Parathyroid adenoma (tissue), 2 donors: ENCODE measurements around the gene CARM1.
"Not testable (repeated sequence)": the region's sequence is repeated elsewhere in the genome, so short reads cannot be mapped to it uniquely, and the experiment has no call there.

Source experiments
- H2AFZ ChIP-seq: fragments of 300-600 bp; sonication (generic); one replicate; pipeline ENCODE4 v1.7.0; 2017; ENCODE audit warnings: antibody characterized with exemption, mild to moderate bottlenecking
- H3K27ac ChIP-seq: fragments of 300-600 bp; sonication (generic); one replicate; pipeline ENCODE4 v1.7.0; 2017
- H3K27me3 ChIP-seq: fragments of 300-600 bp; sonication (generic); one replicate; pipeline ENCODE4 v1.7.0; 2017; ENCODE audit warnings: low read length; ENCODE audit not compliant: control insufficient read depth, insufficient read depth
- H3K36me3 ChIP-seq: fragments of 300-600 bp; sonication (generic); one replicate; pipeline ENCODE4 v1.7.0; 2017; ENCODE audit warnings: low read length; ENCODE audit not compliant: control insufficient read depth, insufficient read depth
- H3K4me1 ChIP-seq: fragments of 300-600 bp; sonication (generic); one replicate; pipeline ENCODE4 v1.7.0; 2017; ENCODE audit warnings: control low read depth
- H3K4me2 ChIP-seq: fragments of 300-600 bp; sonication (generic); one replicate; pipeline ENCODE4 v1.7.0; 2017; ENCODE audit warnings: low read length
- H3K4me3 ChIP-seq: fragments of 300-600 bp; sonication (generic); one replicate; pipeline ENCODE4 v1.7.0; 2017; ENCODE audit warnings: low read depth, low read length
- H3K79me2 ChIP-seq: fragments of 300-600 bp; sonication (generic); one replicate; pipeline ENCODE4 v1.7.0; 2017; ENCODE audit warnings: control low read depth
- H3K9ac ChIP-seq: fragments of 300-600 bp; sonication (generic); one replicate; pipeline ENCODE4 v1.7.0; 2017; ENCODE audit warnings: mild to moderate bottlenecking
- H3K9me3 ChIP-seq: fragments of 300-600 bp; sonication (generic); one replicate; pipeline ENCODE4 v1.7.0; 2017; ENCODE audit warnings: low read length; ENCODE audit not compliant: control insufficient read depth
- CTCF ChIP-seq: fragments of 300-600 bp; sonication (generic); IDR thresholded peaks from one replicate; pipeline ENCODE4 v1.7.0; 2017; ENCODE audit warnings: antibody characterized with exemption, mild to moderate bottlenecking
- donor health status: primary hyperparathyroidism.

CARM1 gene

GRCh38 chr19:10936661-10937084 lies 65.3 kb downstream of the CARM1 start:
- H3K27ac ChIP-seq: no peak overlapping the region
- peak; percentile 60 for TF ChIP-seq CTCF
- H3K4me1 ChIP-seq: no peaks in the 10 kb centered on the region
- peak overlapping the region; percentile 63 for H2AFZ ChIP-seq
- peaks cover 40% of the 10 kb centered on the region for H3K79me2 ChIP-seq
- H3K4me3 ChIP-seq: no peak overlapping the region
- no peaks in the 10 kb centered on the region for H3K36me3 ChIP-seq
- H3K27me3 ChIP-seq: no peaks in the 10 kb centered on the region
- H3K4me2 ChIP-seq: no peak overlapping the region
- H3K9me3 ChIP-seq: no peaks in the 10 kb centered on the region
- H3K9ac ChIP-seq: no peak overlapping the region

GRCh38 chr19:10941649-10942048 lies 70.3 kb downstream of the CARM1 start:
- not testable (repeated sequence) for H2AFZ ChIP-seq, H3K9me3 ChIP-seq, H3K36me3 ChIP-seq, H3K79me2 ChIP-seq, H3K4me2 ChIP-seq, H3K27me3 ChIP-seq, H3K4me1 ChIP-seq, H3K9ac ChIP-seq, H3K4me3 ChIP-seq, H3K27ac ChIP-seq

GRCh38 chr19:10943412-10943811 lies 72.1 kb downstream of the CARM1 start:
- H3K4me2 ChIP-seq, H3K4me1 ChIP-seq, H3K79me2 ChIP-seq, H3K36me3 ChIP-seq, H3K27me3 ChIP-seq, H2AFZ ChIP-seq, H3K27ac ChIP-seq, H3K9ac ChIP-seq, H3K9me3 ChIP-seq, H3K4me3 ChIP-seq: not testable (repeated sequence)

GRCh38 chr19:10945264-10945663 lies 73.9 kb downstream of the CARM1 start:
- H3K36me3 ChIP-seq: no peaks in the 10 kb centered on the region
- no peak for TF ChIP-seq CTCF

GRCh38 chr19:10946958-10947657 lies 75.8 kb downstream of the CARM1 start:
- H3K9me3 ChIP-seq: no peaks in the 10 kb centered on the region
- H3K27me3 ChIP-seq: no peaks in the 10 kb centered on the region
- H3K4me1 ChIP-seq: no peaks in the 10 kb centered on the region
- no peak overlapping the region for H3K9ac ChIP-seq
- no peak overlapping the region for H3K4me2 ChIP-seq
- H2AFZ ChIP-seq: peak overlapping the region; percentile 60
- no peak for TF ChIP-seq CTCF
- no peak overlapping the region for H3K27ac ChIP-seq
- no peaks in the 10 kb centered on the region for H3K36me3 ChIP-seq
- H3K79me2 ChIP-seq: no peaks in the 10 kb centered on the region
- H3K4me3 ChIP-seq: no peak overlapping the region

More at GRCh38 chr19:10945264-10945663, 73.9 kb downstream of the CARM1 start:
- no peak overlapping the region for H2AFZ ChIP-seq
- H3K9me3 ChIP-seq: no peaks in the 10 kb centered on the region
- no peak overlapping the region for H3K4me3 ChIP-seq
- no peak overlapping the region for H3K27ac ChIP-seq
- no peak overlapping the region for H3K9ac ChIP-seq
- no peak overlapping the region for H3K4me2 ChIP-seq
- H3K4me1 ChIP-seq: no peaks in the 10 kb centered on the region
- no peaks in the 10 kb centered on the region for H3K27me3 ChIP-seq
- no peaks in the 10 kb centered on the region for H3K79me2 ChIP-seq

GRCh38 chr19:10952809-10953208 lies 81.5 kb downstream of the CARM1 start:
- no peaks in the 10 kb centered on the region for H3K79me2 ChIP-seq
- H3K4me2 ChIP-seq: no peak overlapping the region
- no peak overlapping the region for H3K9ac ChIP-seq
- H3K27ac ChIP-seq: peak overlapping the region; percentile 62
- H2AFZ ChIP-seq: peak overlapping the region; percentile 46
- no peaks in the 10 kb centered on the region for H3K36me3 ChIP-seq
- peaks cover 10% of the 10 kb centered on the region for H3K4me1 ChIP-seq
- no peaks in the 10 kb centered on the region for H3K27me3 ChIP-seq
- no peaks in the 10 kb centered on the region for H3K9me3 ChIP-seq
- H3K4me3 ChIP-seq: no peak overlapping the region
- no peak for TF ChIP-seq CTCF

- H3K4me1 ChIP-seq, H3K9me3 ChIP-seq, H3K36me3 ChIP-seq, H3K9ac ChIP-seq, H2AFZ ChIP-seq, H3K27me3 ChIP-seq: not testable (repeated sequence)
- peaks cover 27% of the 10 kb centered on the region for H3K79me2 ChIP-seq
- peak overlapping the region; percentile 77 for H3K4me3 ChIP-seq
- peak overlapping the region; percentile 95 for H3K27ac ChIP-seq
- peak overlapping the region; percentile 97 for H3K4me2 ChIP-seq
Observed at GRCh38 chr19:10959277-10959968, 88.1 kb downstream of the CARM1 start.
